HepG2 (cell line): Measurements from ENCODE around the gene CD300LF. TPM values are rescaled to one million over a fixed set of nuclear protein-coding genes. Genes with fewer than 3 reads are reported as not detected.

ENCODE experiments used
- ARID2 ChIP-seq: sonication (generic); formaldehyde crosslinking; IDR thresholded peaks from 2 replicates; pipeline ENCODE4 v1.8.1; 2022; ENCODE audit warnings: mild to moderate bottlenecking, missing genetic modification reagents, borderline replicate concordance
- CHD2 ChIP-seq: IDR thresholded peaks from 2 replicates; pipeline ENCODE4 v1.6.1; 2011; ENCODE audit warnings: low read depth, low read length, improper control_type of control experiment
- IKZF5 ChIP-seq: IDR thresholded peaks from 2 replicates; pipeline ENCODE4 v1.6.1; 2018; ENCODE audit warnings: missing genetic modification reagents, mild to moderate bottlenecking, missing compliant biosample characterization
- NRL ChIP-seq: sonication (generic); formaldehyde crosslinking; IDR thresholded peaks from 2 replicates; pipeline ENCODE4 v1.5.0; 2020; ENCODE audit warnings: missing genetic modification reagents, mild to moderate bottlenecking, moderate library complexity, borderline replicate concordance
- RERE ChIP-seq: IDR thresholded peaks from 2 replicates; pipeline ENCODE4 v1.6.1; 2016; ENCODE audit warnings: low read depth, missing genetic modification reagents, missing compliant biosample characterization
- SNAPC5 ChIP-seq: sonication (generic); formaldehyde crosslinking; IDR thresholded peaks from 2 replicates; pipeline ENCODE4 v1.8.1; 2023; ENCODE audit warnings: mild to moderate bottlenecking, missing genetic modification reagents, borderline replicate concordance
- ZC3H4 ChIP-seq: sonication (generic); formaldehyde crosslinking; IDR thresholded peaks from 2 replicates; pipeline ENCODE4 v1.4.0; 2020; ENCODE audit warnings: missing genetic modification reagents, borderline replicate concordance
- ZFP1 ChIP-seq: IDR thresholded peaks from 2 replicates; pipeline ENCODE4 v1.6.1; 2016
- ZFP91 ChIP-seq: sonication (generic); formaldehyde crosslinking; IDR thresholded peaks from 2 replicates; pipeline ENCODE4 v1.9.0; 2022; ENCODE audit warnings: missing genetic modification reagents, mild to moderate bottlenecking, borderline replicate concordance
- ZNF143 ChIP-seq: sonication (generic); formaldehyde crosslinking; IDR thresholded peaks from 2 replicates; pipeline ENCODE4 v1.4.0; 2020; ENCODE audit warnings: missing genetic modification reagents
- ZNF263 ChIP-seq: sonication (generic); formaldehyde crosslinking; IDR thresholded peaks from 2 replicates; pipeline ENCODE4 v1.4.0; 2020; ENCODE audit warnings: missing genetic modification reagents
- ZNF543 ChIP-seq: sonication (generic); formaldehyde crosslinking; IDR thresholded peaks from 2 replicates; pipeline ENCODE4 v1.4.0; 2020; ENCODE audit warnings: mild to moderate bottlenecking, missing genetic modification reagents
- ZNF562 ChIP-seq: sonication (generic); formaldehyde crosslinking; IDR thresholded peaks from 2 replicates; pipeline ENCODE4 v1.8.0; 2022; ENCODE audit warnings: missing genetic modification reagents, borderline replicate concordance
- ZNF569 ChIP-seq: sonication (generic); formaldehyde crosslinking; IDR thresholded peaks from 2 replicates; pipeline ENCODE4 v1.5.0; 2020; ENCODE audit warnings: mild to moderate bottlenecking, missing genetic modification reagents, moderate library complexity, borderline replicate concordance
- ZNF737 ChIP-seq: sonication (generic); formaldehyde crosslinking; IDR thresholded peaks from 2 replicates; pipeline ENCODE4 v1.5.0; 2020; ENCODE audit warnings: missing genetic modification reagents, mild to moderate bottlenecking, borderline replicate concordance
- ZNF841 ChIP-seq: sonication (generic); formaldehyde crosslinking; IDR thresholded peaks from 2 replicates; pipeline ENCODE4 v1.8.1; 2023; ENCODE audit warnings: missing genetic modification reagents, borderline replicate concordance
- polyA plus RNA-seq, 8 experiments: library from polyadenylated mRNA; depleted of rRNA in 3 of 8; stranded (reverse) in 7 of 8; unstranded in 1 of 8; fragments of >200 nt; fragmentation: Illumina TruSeq in 4 of 8; extraction: Trizol in 4 of 8; gene quantifications; 2 replicates each; pipeline versions ENCODE4 v1.2.1 to v1.2.3, GENCODE V29; 2011 to 2016; ENCODE audit warnings: low read depth in 4 of 8, missing spikeins in 1 of 8, mixed read lengths in 1 of 8; ENCODE audit not compliant: insufficient read depth in 1 of 8
- total RNA-seq, 5 experiments: library from RNA; depleted of rRNA; stranded (reverse); fragments of >200 nt; fragmentation: Illumina TruSeq; extraction: Trizol; gene quantifications; 2 replicates each; pipeline ENCODE4 v1.2.3, GENCODE V29; 2016; ENCODE audit warnings: low read depth in 1 of 5
- TF ChIP-seq, protein P1 (sequence below): sonication (generic); formaldehyde crosslinking; IDR thresholded peaks from 2 replicates; pipeline ENCODE4 v1.9.0; 2021; ENCODE audit warnings: missing genetic modification reagents, borderline replicate concordance

CD300LF gene
- total and polyA plus RNA-seq, 2 of the 13 experiments (the other 11 are each of a cell fraction or from before 2014, with no cell fraction given) = not detected

GRCh38 chr17:74749279-74750038 is 36.7 kb upstream of the CD300LF start (continued):
- TF ChIP-seq RERE (CRISPR knock-in tag) (no peak), ARID2 (CRISPR knock-in tag) (0 out of 2 replicates have a peak, but pooled peaks have one; percentile 36), ZNF263 (CRISPR knock-in tag) (peak; percentile 28; the same call in 1 of the 2 replicates), SNAPC5 (no peak), IKZF5 (no peak), ZNF543 (CRISPR knock-in tag) (no peak), ZFP1 (CRISPR knock-in tag) (no peak), CHD2 (0 out of 2 replicates have a peak, but pooled peaks have one; percentile 24), ZNF143 (no peak; the same call in 1 of the 2 replicates), ZNF841 (CRISPR knock-in tag) (no peak), NRL (no peak), ZNF737 (CRISPR knock-in tag) (peak; percentile 30; the same call in 1 of the 2 replicates), ZFP91 (CRISPR knock-in tag) (no peak), ZNF562 (no peak), ZC3H4 (CRISPR knock-in tag) (peak; percentile 46; the same call in 1 of the 2 replicates), ZNF569 (CRISPR knock-in tag) (no peak)
- TF ChIP-seq, protein P1, sequence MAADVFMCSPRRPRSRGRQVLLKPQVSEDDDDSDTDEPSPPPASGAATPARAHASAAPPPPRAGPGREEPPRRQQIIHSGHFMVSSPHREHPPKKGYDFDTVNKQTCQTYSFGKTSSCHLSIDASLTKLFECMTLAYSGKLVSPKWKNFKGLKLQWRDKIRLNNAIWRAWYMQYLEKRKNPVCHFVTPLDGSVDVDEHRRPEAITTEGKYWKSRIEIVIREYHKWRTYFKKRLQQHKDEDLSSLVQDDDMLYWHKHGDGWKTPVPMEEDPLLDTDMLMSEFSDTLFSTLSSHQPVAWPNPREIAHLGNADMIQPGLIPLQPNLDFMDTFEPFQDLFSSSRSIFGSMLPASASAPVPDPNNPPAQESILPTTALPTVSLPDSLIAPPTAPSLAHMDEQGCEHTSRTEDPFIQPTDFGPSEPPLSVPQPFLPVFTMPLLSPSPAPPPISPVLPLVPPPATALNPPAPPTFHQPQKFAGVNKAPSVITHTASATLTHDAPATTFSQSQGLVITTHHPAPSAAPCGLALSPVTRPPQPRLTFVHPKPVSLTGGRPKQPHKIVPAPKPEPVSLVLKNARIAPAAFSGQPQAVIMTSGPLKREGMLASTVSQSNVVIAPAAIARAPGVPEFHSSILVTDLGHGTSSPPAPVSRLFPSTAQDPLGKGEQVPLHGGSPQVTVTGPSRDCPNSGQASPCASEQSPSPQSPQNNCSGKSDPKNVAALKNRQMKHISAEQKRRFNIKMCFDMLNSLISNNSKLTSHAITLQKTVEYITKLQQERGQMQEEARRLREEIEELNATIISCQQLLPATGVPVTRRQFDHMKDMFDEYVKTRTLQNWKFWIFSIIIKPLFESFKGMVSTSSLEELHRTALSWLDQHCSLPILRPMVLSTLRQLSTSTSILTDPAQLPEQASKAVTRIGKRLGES (CRISPR knock-in tag) = no peak
